ENCODE results near the gene EXOSC2.

Gene EXOSC2, protein sequence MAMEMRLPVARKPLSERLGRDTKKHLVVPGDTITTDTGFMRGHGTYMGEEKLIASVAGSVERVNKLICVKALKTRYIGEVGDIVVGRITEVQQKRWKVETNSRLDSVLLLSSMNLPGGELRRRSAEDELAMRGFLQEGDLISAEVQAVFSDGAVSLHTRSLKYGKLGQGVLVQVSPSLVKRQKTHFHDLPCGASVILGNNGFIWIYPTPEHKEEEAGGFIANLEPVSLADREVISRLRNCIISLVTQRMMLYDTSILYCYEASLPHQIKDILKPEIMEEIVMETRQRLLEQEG

DNA sequence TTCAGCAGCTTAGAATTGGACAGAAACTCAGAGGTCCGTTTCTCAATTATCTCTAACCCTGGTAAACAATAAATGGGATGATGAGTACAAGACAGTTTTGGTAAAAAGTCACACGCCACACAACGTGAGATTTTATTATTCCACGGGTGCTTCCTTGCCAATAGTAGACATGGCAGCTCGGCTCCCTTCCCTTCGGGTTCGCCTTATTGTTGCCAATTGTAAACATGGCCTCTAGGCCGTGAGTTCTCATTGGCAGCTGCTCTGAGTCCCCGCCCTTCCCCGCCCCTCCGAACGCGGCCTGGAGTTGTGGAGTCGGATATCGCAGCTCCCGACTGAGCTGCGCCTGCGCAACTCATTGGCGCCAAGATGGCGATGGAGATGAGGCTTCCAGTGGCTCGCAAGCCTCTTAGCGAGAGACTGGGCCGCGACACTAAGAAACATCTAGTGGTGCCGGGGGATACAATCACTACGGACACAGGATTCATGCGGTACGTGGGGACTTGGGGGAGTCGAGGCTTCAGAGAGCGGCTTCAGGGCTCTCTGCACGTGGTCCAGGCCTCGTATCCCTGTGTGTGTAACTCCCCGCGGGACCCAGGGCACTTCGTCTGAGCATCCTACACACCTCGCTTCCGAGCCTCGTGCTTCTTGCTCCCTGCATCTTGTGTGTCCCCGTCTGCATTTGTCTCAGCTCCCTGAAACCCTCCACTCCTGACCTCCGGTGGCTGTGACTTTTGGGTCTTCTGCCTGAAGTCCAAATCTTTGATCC, at the start of gene EXOSC2:
EXOSC2 (plus strand) TSS at position 355 of the 766 bp plus-strand sequence; CDS start at position 367, 12 bp downstream.
- TF ChIP-seq, protein P1, sequence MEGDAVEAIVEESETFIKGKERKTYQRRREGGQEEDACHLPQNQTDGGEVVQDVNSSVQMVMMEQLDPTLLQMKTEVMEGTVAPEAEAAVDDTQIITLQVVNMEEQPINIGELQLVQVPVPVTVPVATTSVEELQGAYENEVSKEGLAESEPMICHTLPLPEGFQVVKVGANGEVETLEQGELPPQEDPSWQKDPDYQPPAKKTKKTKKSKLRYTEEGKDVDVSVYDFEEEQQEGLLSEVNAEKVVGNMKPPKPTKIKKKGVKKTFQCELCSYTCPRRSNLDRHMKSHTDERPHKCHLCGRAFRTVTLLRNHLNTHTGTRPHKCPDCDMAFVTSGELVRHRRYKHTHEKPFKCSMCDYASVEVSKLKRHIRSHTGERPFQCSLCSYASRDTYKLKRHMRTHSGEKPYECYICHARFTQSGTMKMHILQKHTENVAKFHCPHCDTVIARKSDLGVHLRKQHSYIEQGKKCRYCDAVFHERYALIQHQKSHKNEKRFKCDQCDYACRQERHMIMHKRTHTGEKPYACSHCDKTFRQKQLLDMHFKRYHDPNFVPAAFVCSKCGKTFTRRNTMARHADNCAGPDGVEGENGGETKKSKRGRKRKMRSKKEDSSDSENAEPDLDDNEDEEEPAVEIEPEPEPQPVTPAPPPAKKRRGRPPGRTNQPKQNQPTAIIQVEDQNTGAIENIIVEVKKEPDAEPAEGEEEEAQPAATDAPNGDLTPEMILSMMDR (IDR thresholded peaks at IDR 0.05) = no peak

DNA sequence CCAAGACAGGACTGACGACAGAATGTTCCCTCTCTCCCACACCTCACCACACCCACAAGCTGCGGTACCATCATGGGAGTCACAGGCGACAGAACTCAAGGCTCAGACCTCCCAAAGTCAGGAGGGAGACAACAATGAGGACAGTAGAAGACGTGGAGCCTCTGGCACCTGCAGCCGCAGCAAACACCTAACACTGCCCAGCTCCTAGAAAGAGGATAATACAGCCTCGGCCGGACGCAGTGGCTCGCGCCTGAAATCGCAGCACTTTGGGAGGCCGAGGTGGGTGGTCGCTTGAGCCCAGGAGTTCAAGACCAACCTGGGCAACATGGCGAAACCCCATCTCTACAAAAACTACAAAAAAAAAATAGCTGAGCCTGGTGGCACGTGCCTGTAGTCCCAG, 42.4 kb upstream of the EXOSC2 start:
- TF ChIP-seq, protein P1 (IDR thresholded peaks at IDR 0.05) = no peak

DNA sequence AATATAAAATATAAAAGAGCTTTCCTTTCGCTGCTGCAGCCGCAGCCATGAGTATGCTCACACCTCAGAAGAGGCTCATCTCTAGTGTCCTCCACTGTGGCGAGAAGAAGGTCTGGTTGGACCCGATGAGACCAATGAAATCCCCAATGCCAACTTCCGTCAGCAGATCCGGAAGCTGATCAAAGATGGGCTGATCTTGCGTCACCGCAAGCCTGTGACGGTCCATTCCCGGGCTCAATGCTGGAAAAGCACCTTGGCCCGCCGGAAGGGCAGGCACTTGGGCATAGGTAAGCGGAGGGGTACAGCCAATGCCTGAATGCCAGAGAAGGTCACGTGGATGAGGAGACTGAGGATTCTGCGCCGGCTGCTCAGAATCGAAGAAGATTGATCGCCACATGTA, 41.8 kb upstream of the EXOSC2 start:
- TF ChIP-seq, protein P1 (IDR thresholded peaks at IDR 0.05) = no peak

DNA sequence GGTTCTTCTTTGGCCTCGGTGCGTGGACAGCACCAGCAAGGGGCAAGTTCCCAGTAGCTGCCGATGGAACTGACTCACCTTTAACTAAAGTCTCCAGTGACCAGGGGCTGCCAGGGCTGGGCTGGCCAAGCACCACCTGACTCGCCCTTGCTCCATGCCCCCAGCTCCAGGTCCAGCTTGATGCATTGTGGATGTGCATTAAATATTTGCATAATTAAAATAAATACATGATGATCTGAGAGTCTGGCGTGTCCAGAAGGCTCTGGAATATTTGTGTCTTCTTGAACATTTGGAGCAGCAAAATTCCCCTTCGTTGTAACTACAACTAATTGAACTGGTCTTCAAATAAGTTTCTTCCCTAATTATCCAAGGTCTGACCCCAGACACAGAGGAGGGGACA, 38.7 kb upstream of the EXOSC2 start:
- TF ChIP-seq, protein P1 (IDR thresholded peaks at IDR 0.05) = no peak

DNA sequence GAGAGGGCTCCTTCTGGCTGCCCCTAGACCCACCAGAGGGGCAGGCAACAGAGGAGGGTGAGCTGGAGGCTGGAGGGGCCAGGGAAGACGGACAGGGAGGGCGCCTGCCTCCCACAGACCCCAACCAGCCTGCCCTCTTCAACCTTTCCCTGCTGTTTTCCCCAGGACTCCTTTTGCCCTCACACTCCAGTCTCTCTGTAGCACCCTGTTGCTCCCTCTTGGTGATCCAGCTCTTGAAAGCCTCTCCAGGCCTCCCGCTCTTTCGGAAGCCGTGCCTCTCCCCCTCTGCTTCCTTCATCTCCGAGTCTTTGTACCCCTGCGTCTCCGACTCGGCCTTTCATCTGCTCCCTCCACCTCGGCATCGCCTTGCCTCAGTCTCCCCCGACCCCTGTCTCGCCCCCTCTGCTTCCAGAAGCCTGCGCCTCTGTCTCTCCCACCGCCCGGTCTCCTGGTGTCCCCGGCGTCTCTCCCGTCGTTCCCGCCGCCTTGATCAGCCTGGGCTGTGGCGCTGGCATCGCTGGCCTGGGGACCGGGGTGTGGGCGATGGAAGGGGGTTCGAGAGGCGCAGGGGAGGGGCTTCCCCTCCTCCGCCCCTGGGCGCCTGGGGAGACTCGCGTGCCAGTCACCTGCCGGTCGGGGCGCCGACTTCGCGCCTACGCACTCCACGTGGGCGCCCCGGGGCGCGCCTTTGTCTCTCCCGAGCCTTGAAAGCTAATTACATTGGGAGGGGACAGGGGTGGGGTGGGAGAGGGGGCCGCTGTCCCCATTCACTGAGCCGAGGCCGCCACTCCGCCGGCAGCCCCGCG, 34.5 kb upstream of the EXOSC2 start:
- TF ChIP-seq, protein P1 (IDR thresholded peaks at IDR 0.05) = no peak

DNA sequence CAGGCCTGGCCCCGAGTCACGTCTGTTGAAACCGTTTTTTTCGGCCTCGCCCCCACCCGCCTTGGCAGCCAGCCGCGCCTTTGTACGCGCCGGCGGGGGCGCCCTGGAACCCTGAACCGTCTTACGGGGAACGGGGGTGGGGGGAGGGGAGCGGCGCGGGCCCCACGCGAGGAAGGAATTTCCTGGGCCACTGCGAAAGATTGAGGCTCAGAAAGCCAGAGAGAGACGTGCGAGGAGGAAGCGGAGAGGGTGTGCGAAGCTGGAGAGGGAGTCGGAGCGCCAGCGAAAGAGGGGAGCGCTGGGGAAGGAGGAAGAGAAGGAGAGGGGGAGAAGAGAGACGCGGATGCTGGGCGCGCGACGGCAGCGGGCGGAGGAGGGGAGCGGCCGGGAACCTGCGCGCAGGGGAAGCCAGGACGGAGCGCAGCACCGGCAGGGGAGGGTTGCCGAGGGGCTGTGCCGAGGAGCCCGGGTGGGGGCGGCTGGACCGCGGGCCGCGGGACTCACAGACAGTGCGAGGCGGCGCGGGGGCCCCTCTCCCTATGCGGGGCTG, 33.8 kb upstream of the EXOSC2 start:
- TF ChIP-seq, protein P1 (IDR thresholded peaks at IDR 0.05) = no peak

DNA sequence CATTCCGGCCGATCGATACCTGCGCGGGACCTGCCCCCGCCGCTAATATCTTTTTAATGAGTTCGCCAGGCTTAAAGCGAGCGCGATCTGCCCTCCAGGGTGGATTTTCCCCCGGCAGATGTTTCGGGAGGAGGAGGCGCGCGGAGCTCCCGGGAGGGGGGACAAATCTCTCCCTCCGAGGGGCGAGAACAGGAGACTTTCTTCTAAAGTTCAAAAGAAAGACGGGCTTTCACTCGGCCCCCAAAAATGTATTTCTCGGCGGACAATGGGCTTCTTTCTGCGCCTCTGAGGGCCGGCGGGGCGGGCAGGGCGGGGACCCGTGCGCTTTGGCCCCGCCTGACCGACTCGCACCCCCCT, 33.3 kb upstream of the EXOSC2 start:
- TF ChIP-seq, protein P1 (IDR thresholded peaks at IDR 0.05) = no peak
